Iris pigment epithelial cell (primary cell): ENCODE data around the gene ARFGEF3.
"Not testable (repeated sequence)": the region's sequence is repeated elsewhere in the genome, so short reads cannot be mapped to it uniquely, and the experiment has no call there.

Experiments used
- DNase-seq: peaks from one replicate; pipeline ENCODE4 v3.0.0-alpha.2; 2011; ENCODE audit warnings: low read depth

The ARFGEF3 gene

GRCh38 chr6:138161338-138162110 is at the start of gene ARFGEF3:
ARFGEF3 (plus strand) TSS chr6:138161939; CDS start chr6:138162087, 148 bp downstream.
- DNase-seq: peak; percentile 34

GRCh38 chr6:138113588-138114210 is 48.0 kb upstream of the ARFGEF3 start:
- DNase-seq: no peak

- DNase-seq: no peak
Measured at GRCh38 chr6:138115201-138115600, 46.5 kb upstream of the ARFGEF3 start.

GRCh38 chr6:138115877-138116660 is 45.7 kb upstream of the ARFGEF3 start:
- DNase-seq: peak; percentile 70

GRCh38 chr6:138116661-138116999 is 45.1 kb upstream of the ARFGEF3 start:
- DNase-seq: no peak

- DNase-seq: no peak
Measured at GRCh38 chr6:138117376-138117914, 44.3 kb upstream of the ARFGEF3 start.

GRCh38 chr6:138119229-138119628 is 42.5 kb upstream of the ARFGEF3 start:
- DNase-seq: not testable (repeated sequence)

GRCh38 chr6:138119976-138120375 is 41.8 kb upstream of the ARFGEF3 start:
- DNase-seq: no peak

- no peak for DNase-seq
Measured at GRCh38 chr6:138124096-138124495, 37.6 kb upstream of the ARFGEF3 start.

GRCh38 chr6:138128096-138128495 is 33.6 kb upstream of the ARFGEF3 start:
- DNase-seq: no peak

- no peak for DNase-seq
Measured at GRCh38 chr6:138129190-138129589, 32.5 kb upstream of the ARFGEF3 start.

- no peak for DNase-seq
Measured at GRCh38 chr6:138142806-138143205, 18.9 kb upstream of the ARFGEF3 start.

GRCh38 chr6:138145402-138145801 is 16.3 kb upstream of the ARFGEF3 start:
- no peak for DNase-seq

GRCh38 chr6:138146544-138146943 is 15.2 kb upstream of the ARFGEF3 start:
- DNase-seq: no peak

- no peak for DNase-seq
Measured at GRCh38 chr6:138155443-138155842, 6.3 kb upstream of the ARFGEF3 start.

- peak; percentile 15 for DNase-seq
Measured at GRCh38 chr6:138157986-138158638, 3.6 kb upstream of the ARFGEF3 start.

GRCh38 chr6:138159246-138159645 is 2.5 kb upstream of the ARFGEF3 start:
- DNase-seq: no peak

- no peak for DNase-seq
Measured at GRCh38 chr6:138160329-138161087, 1.2 kb upstream of the ARFGEF3 start.

GRCh38 chr6:138161088-138161337 is 726 bp upstream of the ARFGEF3 start:
- DNase-seq: no peak

GRCh38 chr6:138162111-138162954 is 594 bp downstream of the ARFGEF3 start:
- DNase-seq: peak; percentile 8
